DMS153 treated with DMSO at 0.1 percent for 48 hours (cell line): ENCODE results near the gene CLIC4.
"Not testable (repeated sequence)": the region's sequence is repeated elsewhere in the genome, so short reads cannot be mapped to it uniquely, and the experiment has no call there.

Experiments
- DNase-seq: peaks from one replicate; lab custom pipeline; 2025; ENCODE audit not compliant: unreplicated experiment; lab: John Stamatoyannopoulos, UW

The CLIC4 gene

DNA sequence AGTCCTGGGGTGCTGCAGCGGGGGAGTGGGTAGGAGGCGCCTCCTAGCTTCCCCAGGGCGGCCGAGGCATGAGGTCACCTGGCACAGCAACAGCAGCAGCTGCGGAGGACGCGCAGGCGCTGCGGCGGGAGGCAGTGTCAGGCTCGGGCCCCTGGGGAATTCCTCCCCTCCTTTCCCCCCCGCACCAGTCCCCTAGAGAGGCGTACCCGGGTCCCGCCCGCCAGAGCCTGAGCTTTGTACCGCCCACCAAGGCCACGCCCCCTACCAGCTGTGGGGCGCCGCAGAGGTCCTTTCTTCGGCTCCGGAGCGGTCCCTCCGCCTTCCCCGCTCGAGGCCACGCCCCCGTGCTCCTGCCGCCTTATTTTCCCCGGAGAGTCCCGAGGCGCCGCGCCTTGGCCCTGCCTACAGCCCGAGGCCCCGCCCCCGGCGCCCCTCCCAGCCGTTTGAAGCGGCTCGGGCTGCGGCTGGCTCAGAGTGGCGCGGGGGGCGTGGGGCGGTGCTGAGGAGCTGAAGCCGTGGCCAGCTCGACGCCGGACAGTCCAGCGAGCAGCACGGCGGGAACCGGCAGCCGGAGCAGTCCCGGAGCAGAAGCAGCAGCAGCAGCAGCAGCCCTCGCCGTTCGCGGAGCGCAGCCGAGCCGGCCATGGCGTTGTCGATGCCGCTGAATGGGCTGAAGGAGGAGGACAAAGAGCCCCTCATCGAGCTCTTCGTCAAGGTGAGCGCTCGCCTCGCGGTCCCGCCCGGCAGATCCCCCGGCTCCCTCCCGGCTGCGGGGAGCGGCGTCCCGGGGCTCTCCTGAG lies at the start of gene CLIC4:
TSS of gene CLIC4 (plus strand) at position 537 of the 800 bp plus-strand sequence. CDS start at position 644, 107 bp downstream.
- DNase-seq, result peak; percentile 99

DNA sequence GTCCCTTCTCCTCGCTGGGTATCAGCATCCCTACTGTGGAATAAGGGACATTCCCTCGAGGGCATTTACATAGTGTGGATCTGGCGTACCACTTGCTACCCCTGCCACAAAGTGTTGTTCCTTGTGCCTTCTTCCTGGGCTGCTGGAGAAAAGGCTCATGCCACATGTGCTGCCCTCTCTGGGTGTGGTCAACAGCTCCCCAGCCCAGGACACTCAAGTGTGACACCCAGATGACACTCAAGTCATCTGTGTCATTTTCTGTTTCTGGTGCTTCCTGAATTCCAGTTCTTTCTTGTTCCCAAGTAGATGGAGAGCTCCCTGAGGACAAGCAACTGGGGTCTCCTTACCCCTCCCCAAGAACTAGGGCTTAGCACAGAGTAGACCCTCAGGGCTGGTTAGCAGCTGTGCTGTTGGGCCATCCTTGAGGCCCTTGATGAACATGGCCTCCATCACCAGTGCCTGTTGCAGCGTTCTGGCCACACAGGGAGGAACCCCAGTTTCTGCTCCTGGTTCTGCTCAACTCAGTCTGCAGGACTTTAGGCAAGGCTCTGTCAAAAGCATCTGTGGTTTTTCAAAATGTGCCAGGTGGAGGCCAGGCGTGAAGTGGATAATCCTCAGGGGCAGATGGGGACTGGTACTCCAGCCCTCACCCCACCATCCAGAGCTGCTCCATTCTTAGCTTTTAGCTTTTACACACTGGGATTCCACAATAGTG lies 49.0 kb upstream of the CLIC4 start:
- DNase-seq, result no peak

DNA sequence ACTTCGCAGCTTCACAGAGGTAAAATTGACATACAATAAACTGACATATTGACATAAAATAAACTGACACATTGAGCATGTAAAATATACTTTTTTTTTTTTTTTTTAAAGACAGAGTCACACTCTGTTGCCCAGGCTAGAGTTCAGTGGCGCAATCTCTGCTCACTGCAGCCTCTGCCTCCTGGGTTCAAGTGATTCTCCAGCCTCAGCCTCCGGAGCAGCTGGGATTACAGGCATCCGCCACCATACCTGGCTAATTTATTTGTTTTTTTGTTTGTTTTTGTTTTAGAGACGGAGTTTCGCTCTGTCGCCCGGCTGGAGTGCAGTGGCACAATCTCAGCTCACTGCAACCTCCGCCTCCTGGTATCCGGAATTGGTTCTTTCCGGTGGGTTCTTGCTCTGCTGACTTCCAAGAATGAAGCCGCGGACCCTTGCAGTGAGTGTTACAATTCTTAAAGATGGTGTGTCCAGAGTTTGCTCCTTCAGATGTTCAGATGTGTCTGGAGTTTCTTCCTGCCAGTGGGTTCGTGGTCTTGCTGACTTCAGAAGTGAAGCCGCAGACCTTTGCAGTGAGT lies 48.4 kb upstream of the CLIC4 start:
- DNase-seq, result no peak

GRCh38 chr1:24697453-24698001 lies 47.7 kb upstream of the CLIC4 start:
- not testable (repeated sequence) for DNase-seq

DNA sequence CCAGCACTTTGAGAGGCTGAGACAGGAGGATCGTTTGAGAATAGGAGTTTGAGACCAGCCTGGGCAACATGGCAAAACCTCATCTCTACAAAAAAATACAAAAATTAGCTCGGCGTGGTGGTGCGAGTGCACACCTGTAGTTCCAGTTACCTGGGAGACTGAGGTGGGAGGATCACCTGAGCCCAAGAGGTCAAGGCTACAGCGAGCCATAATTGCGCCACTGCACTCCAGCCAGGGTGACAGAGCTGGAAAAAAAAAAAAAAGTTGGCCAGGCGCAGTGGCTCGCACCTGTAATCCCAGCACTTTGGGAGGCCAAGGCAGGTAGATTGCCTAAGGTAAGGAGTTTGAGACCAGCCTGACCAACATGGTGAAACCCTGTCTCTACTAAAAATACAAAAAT lies 46.9 kb upstream of the CLIC4 start:
- not testable (repeated sequence) for DNase-seq

- no peak for DNase-seq
Measured at GRCh38 chr1:24699628-24700027, 45.6 kb upstream of the CLIC4 start.

GRCh38 chr1:24702511-24703293 lies 42.5 kb upstream of the CLIC4 start:
- no peak for DNase-seq

DNA sequence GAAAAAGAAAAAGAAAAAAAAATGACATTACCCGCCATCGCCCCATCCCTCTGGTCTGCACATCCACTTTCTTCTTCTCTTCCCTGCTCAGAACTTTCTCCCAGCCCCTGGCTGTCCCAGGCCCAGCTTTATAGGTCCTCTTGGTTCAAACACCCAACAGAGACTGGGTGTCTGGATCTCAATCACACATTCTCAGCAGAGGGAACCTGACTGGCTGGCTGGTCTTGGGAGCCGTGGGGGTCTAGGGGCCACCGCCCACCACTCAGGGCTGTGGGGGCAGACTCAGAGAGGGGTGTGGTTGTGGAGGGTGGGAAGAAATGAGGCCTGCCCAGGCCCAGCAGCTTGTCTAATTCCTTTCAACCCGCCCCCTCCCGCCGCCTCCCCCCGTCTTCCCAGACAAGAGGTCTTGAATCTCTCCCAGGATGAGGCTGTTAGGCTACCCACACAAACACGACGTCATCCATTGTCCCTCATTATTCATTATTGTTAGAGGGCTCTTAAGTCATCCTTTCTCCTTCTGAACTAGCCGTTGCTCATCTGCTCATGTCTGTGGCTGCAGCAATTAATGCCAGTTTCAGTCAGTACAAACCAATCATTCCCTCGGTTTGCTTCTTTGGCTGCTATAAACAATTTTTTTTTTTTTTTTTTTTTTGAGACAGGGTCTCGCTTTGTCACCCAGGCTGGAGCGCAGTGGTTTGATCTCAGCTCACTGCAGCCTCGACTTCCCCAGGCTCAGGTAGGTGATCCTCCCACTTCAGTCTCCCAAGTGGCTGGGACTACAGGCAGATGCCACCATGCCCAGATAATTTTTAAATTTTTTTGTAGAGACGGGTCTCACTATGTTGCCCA lies 40.6 kb upstream of the CLIC4 start:
- peak; percentile 66 for DNase-seq

DNA sequence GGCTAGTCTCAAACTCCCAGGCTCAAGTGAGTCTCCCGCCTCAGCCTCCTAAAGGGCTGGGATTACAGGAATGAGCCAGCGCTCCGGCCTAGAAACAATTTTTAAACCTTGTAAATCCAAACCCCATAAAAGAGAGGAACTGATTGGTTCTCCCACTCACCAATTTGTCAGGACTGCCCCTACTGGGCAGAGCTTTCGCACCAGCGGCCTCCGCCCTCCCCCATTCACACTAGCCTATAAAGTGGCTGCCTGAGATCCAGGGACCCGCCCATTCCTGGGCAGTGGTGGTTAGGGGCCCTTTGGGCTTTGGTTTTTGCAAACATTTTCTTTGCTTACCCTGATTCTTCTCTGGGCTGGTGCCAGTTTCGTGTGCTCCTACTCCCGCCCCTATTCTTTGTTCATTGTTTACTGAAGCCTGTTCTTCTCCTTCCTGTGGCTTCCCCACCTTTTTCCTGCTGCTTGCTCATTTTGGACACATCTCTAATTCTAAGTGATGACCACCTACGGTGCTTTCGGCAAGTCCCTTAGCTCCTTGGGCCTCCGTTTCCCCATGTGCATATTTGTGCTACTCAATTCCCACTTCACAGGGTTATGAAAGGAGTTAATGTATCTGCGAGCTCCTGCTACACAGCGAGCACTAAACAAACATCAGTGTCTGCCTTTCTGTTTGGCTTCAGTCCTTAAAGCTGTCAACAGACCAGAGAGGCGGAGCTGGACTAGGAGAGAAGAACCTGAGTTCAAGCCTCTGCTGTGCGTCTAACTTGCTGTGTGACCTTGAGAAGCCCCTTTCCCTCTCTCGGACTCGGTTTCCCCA lies 39.8 kb upstream of the CLIC4 start:
- peak; percentile 97 for DNase-seq

GRCh38 chr1:24706074-24706389 lies 39.2 kb upstream of the CLIC4 start:
- not testable (repeated sequence) for DNase-seq

DNA sequence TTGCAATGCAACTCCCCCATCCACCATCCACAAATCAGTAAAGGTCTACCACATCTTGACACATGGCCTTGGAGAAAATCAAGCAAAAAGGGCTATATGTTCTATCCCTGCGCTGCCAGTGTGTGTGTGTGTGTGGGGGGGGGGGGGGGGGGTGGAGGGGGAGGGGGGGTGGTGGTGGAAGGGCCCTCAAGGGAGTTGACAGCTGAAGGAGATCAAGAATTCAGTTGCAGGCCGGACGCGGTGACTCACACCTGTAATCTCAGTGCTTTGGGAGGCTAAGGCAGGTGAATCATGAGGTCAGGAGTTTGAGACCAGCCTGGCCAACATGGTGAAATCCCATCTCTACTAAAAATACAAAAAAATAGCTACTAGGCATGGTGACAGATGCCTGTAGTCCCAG lies 37.6 kb upstream of the CLIC4 start:
- no peak for DNase-seq

DNA sequence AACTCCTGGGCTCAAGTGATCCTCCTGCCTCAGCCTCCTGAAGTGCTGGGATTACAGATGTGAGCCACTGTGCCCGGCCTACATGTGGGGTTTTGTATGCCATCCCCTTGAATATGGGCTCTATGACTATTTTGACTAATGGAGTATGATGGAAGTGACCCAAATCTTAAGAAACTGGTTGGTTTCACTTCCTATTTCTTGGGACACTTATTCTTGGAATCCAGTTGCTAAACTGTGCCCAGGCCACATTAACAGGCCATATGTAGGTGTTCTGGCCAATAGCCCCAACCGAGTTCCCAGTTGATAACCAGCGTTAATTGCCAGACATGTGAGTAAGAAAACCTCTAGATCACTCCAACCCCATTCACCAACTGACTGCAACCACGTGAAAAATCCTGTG lies 36.3 kb upstream of the CLIC4 start:
- no peak for DNase-seq

DNA sequence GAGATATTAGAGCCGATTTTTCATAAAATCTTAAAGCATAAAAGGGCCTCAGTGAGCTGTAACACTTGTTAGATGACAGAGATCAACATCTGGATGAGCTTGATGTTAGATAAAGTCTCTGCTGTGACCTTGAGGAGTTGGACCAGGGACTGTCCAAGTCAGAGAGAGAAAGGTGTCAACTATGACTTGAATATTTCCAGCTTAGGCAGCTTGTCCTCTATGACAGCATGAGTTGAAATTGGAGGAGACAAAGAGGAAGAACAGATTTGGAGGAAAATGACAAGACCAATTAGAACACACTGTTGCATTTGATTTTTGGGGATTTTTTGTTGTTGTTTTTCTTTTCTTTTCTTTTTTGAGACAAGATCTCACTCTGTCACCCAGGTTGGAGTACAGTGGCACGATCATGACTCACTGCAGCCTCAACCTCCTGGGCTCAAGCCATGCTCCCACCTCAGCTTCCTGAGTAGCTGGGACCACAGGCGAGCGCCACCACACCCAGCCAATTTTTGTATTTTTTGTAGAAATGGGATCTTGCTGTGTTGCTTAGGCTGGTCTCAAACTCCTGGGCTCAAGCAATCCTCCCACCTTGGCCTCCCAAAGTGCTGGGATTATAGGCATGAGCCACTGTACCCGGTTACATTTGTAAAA lies 35.3 kb upstream of the CLIC4 start:
- no peak for DNase-seq

GRCh38 chr1:24711329-24711728 lies 33.9 kb upstream of the CLIC4 start:
- no peak for DNase-seq

GRCh38 chr1:24713176-24713575 lies 32.1 kb upstream of the CLIC4 start:
- no peak for DNase-seq

DNA sequence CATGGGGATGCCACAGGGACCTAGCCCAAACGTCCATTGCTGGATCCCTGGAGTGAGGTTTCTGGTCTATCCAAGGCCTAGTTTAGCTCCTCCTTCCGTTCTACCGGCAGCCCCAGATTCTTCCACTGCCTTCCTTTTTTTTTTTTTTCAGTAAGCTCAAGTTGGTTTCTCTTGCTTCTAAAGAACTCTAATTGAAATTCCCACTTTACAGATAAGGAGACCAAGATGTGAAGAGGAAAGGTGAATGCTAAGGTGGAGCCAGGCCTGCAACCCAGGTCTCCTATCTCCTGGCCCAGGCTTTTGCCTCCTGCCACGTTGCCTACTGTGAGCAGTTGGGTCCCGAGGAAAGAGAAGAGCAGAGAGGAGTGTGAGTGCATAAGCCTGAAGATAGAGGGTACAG lies 31.5 kb upstream of the CLIC4 start:
- DNase-seq, result no peak

DNA sequence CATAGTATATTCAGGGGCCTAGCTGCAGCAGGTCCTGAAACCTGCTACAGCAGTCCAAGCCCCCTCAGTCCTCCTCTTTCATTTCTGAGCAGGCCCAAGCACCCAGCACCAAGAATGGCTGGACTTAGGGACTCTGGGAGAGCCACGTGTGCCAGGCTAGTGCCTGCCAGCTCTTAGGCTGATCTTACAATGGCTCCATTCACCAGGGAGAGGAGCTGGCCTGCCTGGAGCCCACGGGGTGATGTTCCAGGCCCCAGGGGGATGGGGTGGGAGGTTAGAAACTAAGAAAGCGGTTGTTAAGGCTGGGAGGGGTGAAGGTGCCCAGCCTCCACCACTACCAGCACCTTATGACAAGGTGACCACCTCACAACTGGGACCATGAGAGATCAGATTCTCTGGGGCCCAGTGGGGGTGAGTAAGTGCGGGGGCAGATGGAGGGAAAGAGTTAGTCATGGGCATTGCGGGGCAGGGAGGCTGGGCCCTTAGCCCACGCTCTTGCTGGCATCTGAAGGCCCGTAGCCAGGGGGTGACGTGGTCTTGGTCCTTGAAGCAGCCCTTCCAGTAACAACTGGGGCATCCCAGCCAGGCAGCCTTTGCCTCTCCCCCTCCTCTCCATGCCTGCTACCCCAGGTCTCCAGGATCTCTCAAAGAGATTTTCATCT lies 30.3 kb upstream of the CLIC4 start:
- no peak for DNase-seq

- no peak for DNase-seq
Measured at GRCh38 chr1:24715658-24716057, 29.6 kb upstream of the CLIC4 start.
